Measurements from ENCODE around the gene RAPGEF1.

DNA sequence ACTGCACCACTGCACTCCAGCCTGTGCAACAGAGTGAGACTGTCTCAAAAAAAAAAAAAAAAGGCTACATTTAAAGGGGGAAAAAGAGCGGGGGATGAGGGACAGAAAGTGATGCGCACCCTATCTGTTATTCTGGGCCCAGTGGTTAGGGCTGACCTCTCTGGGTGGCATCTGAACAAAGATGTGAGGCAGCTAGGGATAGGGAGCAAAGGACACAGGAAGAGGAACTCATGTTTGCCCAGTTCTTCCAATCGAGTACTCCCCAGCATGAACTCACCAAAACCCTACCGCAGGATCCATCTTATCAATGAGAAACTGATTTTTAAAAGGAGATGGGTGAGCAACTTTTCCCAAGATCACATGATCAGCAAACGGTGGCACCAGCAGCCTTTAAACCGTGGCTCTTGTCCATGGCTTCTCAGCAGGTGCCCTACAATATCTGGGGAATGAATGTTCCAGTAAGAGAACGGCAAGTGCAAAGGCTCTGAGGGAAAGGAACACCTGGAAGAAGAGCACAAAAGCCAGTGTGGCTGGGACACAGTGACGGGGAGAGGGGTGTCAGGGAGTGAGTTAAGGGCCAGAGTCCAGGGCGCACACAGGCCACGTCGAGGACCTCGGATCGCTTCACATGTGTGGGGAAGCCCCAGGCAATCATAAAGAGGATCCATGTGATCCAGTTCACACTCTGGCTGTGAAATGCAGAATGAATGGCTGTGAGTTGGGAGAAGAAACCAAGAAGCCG lies 22.0 kb downstream of the RAPGEF1 start:
- TF ChIP-seq CTCF (conservative IDR thresholded peaks at IDR 0.05; ENCODE audit: low read depth, low read length) (no peak), EZH2 (IDR thresholded peaks at IDR 0.05; ENCODE audit: borderline replicate concordance, low read depth, low read length, poor library complexity, severe bottlenecking) (no peak)

Data from A673 (cell line).